Parathyroid adenoma (tissue), 2 donors: ENCODE measurements around the gene FAM72D.
"Not testable (repeated sequence)": the region's sequence is repeated elsewhere in the genome, so short reads cannot be mapped to it uniquely, and the experiment has no call there.

Experiments
- H2AFZ ChIP-seq: fragments of 300-600 bp; sonication (generic); one replicate; pipeline ENCODE4 v1.7.0; 2017; ENCODE audit warnings: antibody characterized with exemption, mild to moderate bottlenecking
- H3K27ac ChIP-seq: fragments of 300-600 bp; sonication (generic); one replicate; pipeline ENCODE4 v1.7.0; 2017
- H3K27me3 ChIP-seq: fragments of 300-600 bp; sonication (generic); one replicate; pipeline ENCODE4 v1.7.0; 2017; ENCODE audit warnings: low read length; ENCODE audit not compliant: control insufficient read depth, insufficient read depth
- H3K36me3 ChIP-seq: fragments of 300-600 bp; sonication (generic); one replicate; pipeline ENCODE4 v1.7.0; 2017; ENCODE audit warnings: low read length; ENCODE audit not compliant: control insufficient read depth, insufficient read depth
- H3K4me1 ChIP-seq: fragments of 300-600 bp; sonication (generic); one replicate; pipeline ENCODE4 v1.7.0; 2017; ENCODE audit warnings: control low read depth
- H3K4me2 ChIP-seq: fragments of 300-600 bp; sonication (generic); one replicate; pipeline ENCODE4 v1.7.0; 2017; ENCODE audit warnings: low read length
- H3K4me3 ChIP-seq: fragments of 300-600 bp; sonication (generic); one replicate; pipeline ENCODE4 v1.7.0; 2017; ENCODE audit warnings: low read depth, low read length
- H3K79me2 ChIP-seq: fragments of 300-600 bp; sonication (generic); one replicate; pipeline ENCODE4 v1.7.0; 2017; ENCODE audit warnings: control low read depth
- H3K9ac ChIP-seq: fragments of 300-600 bp; sonication (generic); one replicate; pipeline ENCODE4 v1.7.0; 2017; ENCODE audit warnings: mild to moderate bottlenecking
- H3K9me3 ChIP-seq: fragments of 300-600 bp; sonication (generic); one replicate; pipeline ENCODE4 v1.7.0; 2017; ENCODE audit warnings: low read length; ENCODE audit not compliant: control insufficient read depth
- donor health status: primary hyperparathyroidism.

FAM72D gene

DNA sequence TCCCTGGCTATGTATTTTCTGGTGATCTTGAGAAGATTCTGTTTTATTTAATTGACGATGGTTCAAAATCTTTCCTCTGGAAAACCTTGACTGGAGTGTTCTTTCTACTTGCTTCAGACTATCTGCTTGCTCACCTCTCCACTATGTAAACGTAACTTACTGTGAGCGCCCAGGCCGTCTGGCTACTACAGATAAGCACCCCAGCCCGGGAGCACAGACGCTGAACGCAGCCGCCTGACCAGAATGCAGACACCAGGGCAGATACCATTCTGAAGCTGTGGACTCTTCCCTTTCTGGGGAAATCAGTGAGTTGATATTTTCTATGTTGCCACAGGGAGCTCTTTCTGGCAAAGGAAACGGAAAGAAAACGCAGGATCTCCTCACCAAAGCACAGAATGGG is 29.3 kb upstream of the FAM72D start:
- not testable (repeated sequence) for H3K9me3 ChIP-seq, H3K27me3 ChIP-seq, H2AFZ ChIP-seq, H3K27ac ChIP-seq, H3K4me2 ChIP-seq, H3K9ac ChIP-seq, H3K4me3 ChIP-seq, H3K79me2 ChIP-seq, H3K4me1 ChIP-seq, H3K36me3 ChIP-seq

DNA sequence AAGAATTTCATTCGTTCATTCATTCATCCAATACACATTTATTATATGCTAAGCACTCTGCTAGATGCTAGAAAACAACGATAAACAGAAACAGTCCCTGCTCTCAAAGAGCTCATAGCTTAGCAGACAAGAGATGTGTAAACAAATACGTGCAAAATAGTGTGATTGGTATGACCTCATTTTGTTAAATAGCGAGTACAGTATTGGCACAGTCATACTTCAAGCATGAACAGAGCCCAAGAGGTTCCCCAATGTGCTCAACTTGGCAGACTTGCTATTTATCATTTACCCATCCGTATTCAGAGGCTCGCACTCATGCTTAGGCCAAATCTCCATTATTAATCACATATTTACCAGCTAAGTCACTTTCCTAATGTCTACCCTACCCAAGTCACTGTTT is 24.2 kb upstream of the FAM72D start:
- not testable (repeated sequence) for H3K4me1 ChIP-seq, H3K9me3 ChIP-seq, H3K4me3 ChIP-seq

DNA sequence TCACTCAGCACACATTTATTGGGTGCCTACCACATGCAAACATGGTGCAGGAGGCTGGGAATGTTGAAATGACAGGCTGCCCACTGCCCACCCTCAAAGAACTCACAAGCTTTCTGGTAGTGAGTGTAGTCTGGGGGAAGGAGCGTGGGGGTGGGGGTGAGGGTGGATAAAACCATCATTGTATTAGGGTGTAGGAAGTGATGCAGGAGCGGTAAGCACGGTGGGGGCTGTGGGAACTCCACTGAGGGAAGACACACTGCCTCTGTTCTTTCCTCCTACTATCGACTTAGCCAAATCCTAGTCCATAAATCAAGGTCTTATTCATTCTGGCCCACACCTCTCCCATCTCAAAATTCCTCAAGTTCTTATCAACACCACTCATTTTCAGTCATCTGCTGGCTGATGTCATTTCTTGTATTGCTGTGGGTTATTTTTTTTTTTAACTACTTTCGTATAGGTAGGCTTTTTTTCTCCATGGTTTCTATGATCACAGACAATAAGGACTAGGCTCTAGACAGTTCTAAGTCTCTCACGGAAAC is 21.7 kb upstream of the FAM72D start:
- not testable (repeated sequence) for H3K4me3 ChIP-seq, H3K4me2 ChIP-seq, H3K27ac ChIP-seq, H3K79me2 ChIP-seq, H3K9ac ChIP-seq, H3K4me1 ChIP-seq, H2AFZ ChIP-seq, H3K36me3 ChIP-seq, H3K9me3 ChIP-seq, H3K27me3 ChIP-seq

More for the DNA sequence above, 24.2 kb upstream of the FAM72D start:
- H3K79me2 ChIP-seq, H3K27ac ChIP-seq, H3K36me3 ChIP-seq, H3K4me2 ChIP-seq, H2AFZ ChIP-seq, H3K27me3 ChIP-seq, H3K9ac ChIP-seq: not testable (repeated sequence)

DNA sequence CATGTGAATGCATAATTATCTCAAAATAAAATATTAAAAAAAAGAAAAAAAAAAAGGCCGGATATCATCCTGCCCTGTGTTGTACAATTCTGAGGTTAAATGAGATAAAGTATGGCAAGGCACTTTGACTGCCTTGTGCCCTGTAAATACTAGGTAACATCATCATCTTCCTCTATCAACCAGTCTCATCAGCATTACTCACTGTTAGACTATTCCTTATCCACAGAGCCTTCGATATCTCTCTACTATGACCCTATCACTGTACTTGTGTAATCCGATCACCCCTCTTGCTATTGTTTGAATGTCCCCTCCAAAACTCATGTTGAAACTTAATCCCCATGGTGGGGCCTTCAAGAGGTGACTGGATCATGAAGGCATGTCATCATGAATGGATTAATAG is 18.9 kb upstream of the FAM72D start:
- H3K9me3 ChIP-seq: not testable (repeated sequence)

GRCh38 chr1:145077872-145078786 is 17.6 kb upstream of the FAM72D start:
- not testable (repeated sequence) for H3K9ac ChIP-seq, H3K4me2 ChIP-seq, H3K4me3 ChIP-seq, H3K27ac ChIP-seq, H3K27me3 ChIP-seq, H3K79me2 ChIP-seq, H3K36me3 ChIP-seq, H2AFZ ChIP-seq, H3K4me1 ChIP-seq, H3K9me3 ChIP-seq

More for the DNA sequence above, 18.9 kb upstream of the FAM72D start:
- not testable (repeated sequence) for H3K36me3 ChIP-seq, H3K4me2 ChIP-seq, H3K4me3 ChIP-seq, H3K4me1 ChIP-seq, H3K9ac ChIP-seq, H3K79me2 ChIP-seq, H2AFZ ChIP-seq, H3K27ac ChIP-seq, H3K27me3 ChIP-seq

GRCh38 chr1:145078787-145079370 is 16.9 kb upstream of the FAM72D start:
- not testable (repeated sequence) for H3K4me3 ChIP-seq, H2AFZ ChIP-seq, H3K36me3 ChIP-seq, H3K79me2 ChIP-seq, H3K9ac ChIP-seq, H3K9me3 ChIP-seq, H3K4me2 ChIP-seq, H3K27me3 ChIP-seq, H3K4me1 ChIP-seq, H3K27ac ChIP-seq

GRCh38 chr1:145079737-145080136 is 16.0 kb upstream of the FAM72D start:
- not testable (repeated sequence) for H2AFZ ChIP-seq, H3K79me2 ChIP-seq, H3K36me3 ChIP-seq, H3K4me2 ChIP-seq, H3K4me1 ChIP-seq, H3K27me3 ChIP-seq, H3K27ac ChIP-seq, H3K4me3 ChIP-seq, H3K9ac ChIP-seq, H3K9me3 ChIP-seq

- H3K4me2 ChIP-seq, H3K27ac ChIP-seq, H3K36me3 ChIP-seq, H3K9me3 ChIP-seq, H3K79me2 ChIP-seq, H3K27me3 ChIP-seq, H3K9ac ChIP-seq, H3K4me1 ChIP-seq, H3K4me3 ChIP-seq, H2AFZ ChIP-seq: not testable (repeated sequence)
These were observed 15.6 kb upstream of the FAM72D start for GRCh38 chr1:145080193-145080592.

DNA sequence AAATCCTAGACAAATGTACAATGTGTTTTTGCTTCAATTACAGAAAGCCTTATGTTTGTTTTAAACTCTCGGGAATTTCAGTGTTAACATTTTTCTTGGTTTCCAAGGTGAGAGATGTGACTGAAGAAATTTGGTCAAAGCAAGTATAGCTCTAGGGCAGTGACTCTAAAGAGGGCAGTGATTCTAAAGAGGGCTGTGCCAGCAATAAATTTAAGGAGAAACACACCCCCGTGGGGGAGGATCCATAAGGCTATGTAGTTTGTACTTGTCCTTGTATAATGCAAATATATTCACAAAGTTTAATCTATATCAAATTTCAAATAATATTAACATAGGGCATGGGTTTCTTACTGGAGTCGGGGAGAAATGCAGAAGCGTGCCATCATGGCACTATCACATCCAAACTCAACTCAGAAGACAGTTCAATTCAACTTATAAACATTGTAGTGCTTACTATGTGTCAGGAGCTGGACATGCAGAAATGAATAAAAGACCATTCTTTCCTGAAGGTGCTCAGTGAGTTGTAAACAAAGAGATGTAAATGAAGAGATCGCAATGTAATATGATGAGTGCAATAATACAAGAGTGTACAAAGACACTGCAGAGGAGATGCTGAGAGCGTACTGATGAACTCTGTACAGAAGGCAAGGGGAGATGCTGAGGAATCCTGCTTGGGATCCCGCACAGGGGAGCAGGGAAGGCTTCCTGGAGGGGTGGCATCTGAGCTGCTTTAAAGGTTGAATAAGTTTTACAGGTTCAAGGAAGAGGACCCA is 13.1 kb upstream of the FAM72D start:
- H3K36me3 ChIP-seq, H3K4me3 ChIP-seq, H3K4me1 ChIP-seq, H3K79me2 ChIP-seq, H3K4me2 ChIP-seq, H2AFZ ChIP-seq, H3K27me3 ChIP-seq, H3K9me3 ChIP-seq, H3K9ac ChIP-seq, H3K27ac ChIP-seq: not testable (repeated sequence)

DNA sequence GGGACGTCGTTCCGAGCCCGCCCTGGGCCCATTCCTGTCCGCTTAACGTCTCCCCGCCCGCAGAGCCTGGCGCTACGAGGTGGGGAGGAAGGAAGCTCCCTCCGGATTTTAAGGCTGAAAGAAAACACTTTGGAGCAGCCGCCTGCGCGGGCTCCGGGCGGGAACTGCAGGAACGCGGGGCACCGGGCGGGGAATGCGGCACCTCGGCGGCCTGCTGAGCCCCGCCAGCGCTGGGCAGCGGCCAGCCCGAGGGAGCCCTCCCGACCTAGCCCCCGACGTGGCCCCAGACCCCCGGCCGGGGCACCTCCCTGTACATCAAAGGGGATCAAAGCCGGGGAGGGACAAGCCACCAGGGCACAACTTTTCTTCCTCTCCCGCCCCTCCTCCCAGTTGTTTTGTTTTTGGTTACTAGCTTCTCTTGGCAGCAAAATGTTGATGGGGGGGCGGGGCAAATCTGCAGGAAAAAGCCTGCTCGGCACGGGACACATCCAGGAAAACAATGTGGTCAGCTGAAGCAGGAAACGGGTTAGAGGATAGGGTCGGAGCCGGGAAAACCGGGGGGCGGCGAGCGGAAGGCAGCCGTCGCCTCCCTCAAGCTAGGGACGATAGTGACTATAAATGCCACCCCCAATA is 2.1 kb upstream of the FAM72D start:
- H3K4me2 ChIP-seq, H3K79me2 ChIP-seq, H3K36me3 ChIP-seq, H3K27me3 ChIP-seq, H3K4me3 ChIP-seq, H3K9me3 ChIP-seq, H3K4me1 ChIP-seq, H3K9ac ChIP-seq: not testable (repeated sequence)
- Histone ChIP-seq H2AFZ (peak overlapping the region; percentile 62), H3K27ac (peak overlapping the region; percentile 44)
